Measurements from ENCODE around the gene INPP5K. TPM values are rescaled to one million over a fixed set of nuclear protein-coding genes. Genes with fewer than 3 reads are reported as not detected.

The INPP5K gene
- total and polyA plus RNA-seq, 10 of the 15 experiments (the other 5 are each of a cell fraction or from before 2014, with no cell fraction given): 0.58 to 41.2 (median 23.3) TPM

DNA sequence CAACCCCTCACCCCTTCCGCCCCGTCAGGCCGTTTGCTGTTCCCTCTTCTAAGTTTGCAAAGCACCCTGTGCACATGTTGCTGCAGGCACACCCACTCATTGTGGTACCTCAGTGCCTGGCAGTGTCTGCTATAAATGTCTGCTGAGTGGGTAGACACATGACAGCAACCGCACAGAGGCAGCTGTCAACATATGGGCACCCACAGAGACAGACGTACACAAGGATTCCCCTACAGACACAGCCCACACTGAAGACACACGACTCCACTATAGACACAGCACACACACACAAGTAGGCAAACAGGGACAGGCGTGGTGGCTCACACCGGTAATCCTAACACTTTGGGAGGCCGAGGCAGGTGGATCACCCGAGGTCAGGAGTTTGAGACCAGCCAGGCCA is 42.6 kb downstream of the INPP5K start (continued):
- TF ChIP-seq, protein P1, sequence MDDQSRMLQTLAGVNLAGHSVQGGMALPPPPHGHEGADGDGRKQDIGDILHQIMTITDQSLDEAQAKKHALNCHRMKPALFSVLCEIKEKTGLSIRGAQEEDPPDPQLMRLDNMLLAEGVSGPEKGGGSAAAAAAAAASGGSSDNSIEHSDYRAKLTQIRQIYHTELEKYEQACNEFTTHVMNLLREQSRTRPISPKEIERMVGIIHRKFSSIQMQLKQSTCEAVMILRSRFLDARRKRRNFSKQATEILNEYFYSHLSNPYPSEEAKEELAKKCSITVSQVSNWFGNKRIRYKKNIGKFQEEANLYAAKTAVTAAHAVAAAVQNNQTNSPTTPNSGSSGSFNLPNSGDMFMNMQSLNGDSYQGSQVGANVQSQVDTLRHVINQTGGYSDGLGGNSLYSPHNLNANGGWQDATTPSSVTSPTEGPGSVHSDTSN (IDR thresholded peaks at IDR 0.05; ENCODE audit: insufficient replicate concordance, low read depth, low read length): peak; percentile 7
- peak; percentile 58 for TF ChIP-seq CREM (IDR thresholded peaks at IDR 0.05; ENCODE audit: low read depth)
- TF ChIP-seq NR2F1 (conservative IDR thresholded peaks at IDR 0.05): no peak
- TF ChIP-seq PAX5 (IDR thresholded peaks at IDR 0.05; ENCODE audit: borderline replicate concordance, low read depth, low read length): no peak
- peak in 1 of 2 experiments; percentile 69; a peak in 2 of 3 replicates for TF ChIP-seq EGR1 (IDR thresholded peaks at IDR 0.05; ENCODE audit: borderline replicate concordance in 1 of 2, low read depth in 2 of 2, low read length in 2 of 2)
- peak; percentile 61; the same call in 1 of the 2 replicates for TF ChIP-seq SIN3A (IDR thresholded peaks at IDR 0.05; ENCODE audit: low read depth, low read length)
- TF ChIP-seq ZNF24 (IDR thresholded peaks at IDR 0.05): no peak
- no peak for TF ChIP-seq YBX1 (IDR thresholded peaks at IDR 0.05)
- TF ChIP-seq SMAD1 (IDR thresholded peaks at IDR 0.05; ENCODE audit: low read depth, partially characterized antibody): no peak
- TF ChIP-seq, protein P2, sequence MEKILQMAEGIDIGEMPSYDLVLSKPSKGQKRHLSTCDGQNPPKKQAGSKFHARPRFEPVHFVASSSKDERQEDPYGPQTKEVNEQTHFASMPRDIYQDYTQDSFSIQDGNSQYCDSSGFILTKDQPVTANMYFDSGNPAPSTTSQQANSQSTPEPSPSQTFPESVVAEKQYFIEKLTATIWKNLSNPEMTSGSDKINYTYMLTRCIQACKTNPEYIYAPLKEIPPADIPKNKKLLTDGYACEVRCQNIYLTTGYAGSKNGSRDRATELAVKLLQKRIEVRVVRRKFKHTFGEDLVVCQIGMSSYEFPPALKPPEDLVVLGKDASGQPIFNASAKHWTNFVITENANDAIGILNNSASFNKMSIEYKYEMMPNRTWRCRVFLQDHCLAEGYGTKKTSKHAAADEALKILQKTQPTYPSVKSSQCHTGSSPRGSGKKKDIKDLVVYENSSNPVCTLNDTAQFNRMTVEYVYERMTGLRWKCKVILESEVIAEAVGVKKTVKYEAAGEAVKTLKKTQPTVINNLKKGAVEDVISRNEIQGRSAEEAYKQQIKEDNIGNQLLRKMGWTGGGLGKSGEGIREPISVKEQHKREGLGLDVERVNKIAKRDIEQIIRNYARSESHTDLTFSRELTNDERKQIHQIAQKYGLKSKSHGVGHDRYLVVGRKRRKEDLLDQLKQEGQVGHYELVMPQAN (conservative IDR thresholded peaks at IDR 0.05): peak; percentile 52; the same call in 1 of the 2 replicates
- TF ChIP-seq ZBED1 (IDR thresholded peaks at IDR 0.05; ENCODE audit: borderline replicate concordance): peak; percentile 28; the same call in 1 of the 2 replicates
- TF ChIP-seq STAT1 (conservative IDR thresholded peaks at IDR 0.05): no peak
- TF ChIP-seq MYC (IDR thresholded peaks at IDR 0.05; ENCODE audit: insufficient read depth, insufficient read length, insufficient replicate concordance, low read length, severe bottlenecking): peak; percentile 47
- no peak for TF ChIP-seq RB1 (IDR thresholded peaks at IDR 0.05; ENCODE audit: borderline replicate concordance)
- TF ChIP-seq NFYB (IDR thresholded peaks at IDR 0.05; ENCODE audit: insufficient read depth, low read depth, low read length): no peak
- TF ChIP-seq BHLHE40 (IDR thresholded peaks at IDR 0.05; ENCODE audit: borderline replicate concordance in 1 of 2, low read depth in 2 of 2, low read length in 1 of 2): peak; percentile 74 to 83; a peak in 3 of 4 replicates
- TF ChIP-seq IKZF2 (IDR thresholded peaks at IDR 0.05): no peak
- TF ChIP-seq NFXL1 (IDR thresholded peaks at IDR 0.05; ENCODE audit: borderline replicate concordance): no peak
- no peak for TF ChIP-seq HDAC6 (IDR thresholded peaks at IDR 0.05; ENCODE audit: unreplicated experiment)
- TF ChIP-seq TCF3 (IDR thresholded peaks at IDR 0.05; ENCODE audit: borderline replicate concordance, insufficient read depth, low read depth, low read length): 0 out of 2 replicates have a peak, but pooled peaks have one; percentile 34
- no peak for TF ChIP-seq BCL11A (IDR thresholded peaks at IDR 0.05; ENCODE audit: low read depth, low read length)
- peak in 1 of 2 experiments; percentile 43; a peak in 1 of 4 replicates for TF ChIP-seq EP300 (IDR thresholded peaks at IDR 0.05; ENCODE audit: borderline replicate concordance in 1 of 2, control insufficient read depth in 1 of 2, low read depth in 2 of 2, low read length in 2 of 2)
- TF ChIP-seq SKIL (IDR thresholded peaks at IDR 0.05; ENCODE audit: low read depth, poor library complexity, severe bottlenecking): peak; percentile 52
- no peak for TF ChIP-seq NFIC (IDR thresholded peaks at IDR 0.05; ENCODE audit: low read depth, low read length)
- peak; percentile 44; the same call in 1 of the 2 replicates for TF ChIP-seq ATF7 (IDR thresholded peaks at IDR 0.05; ENCODE audit: low read depth)
